Measurements from ENCODE around the gene COPS8. TPM values are rescaled to one million over a fixed set of nuclear protein-coding genes. Genes with fewer than 3 reads are reported as not detected.

The COPS8 gene
- total and polyA plus RNA-seq, 2 experiments from 2014 or later: 120 to 130 TPM

GRCh38 chr2:237083026-237083425 lies 2.7 kb upstream of the COPS8 start (continued):
- TF ChIP-seq, protein P1, sequence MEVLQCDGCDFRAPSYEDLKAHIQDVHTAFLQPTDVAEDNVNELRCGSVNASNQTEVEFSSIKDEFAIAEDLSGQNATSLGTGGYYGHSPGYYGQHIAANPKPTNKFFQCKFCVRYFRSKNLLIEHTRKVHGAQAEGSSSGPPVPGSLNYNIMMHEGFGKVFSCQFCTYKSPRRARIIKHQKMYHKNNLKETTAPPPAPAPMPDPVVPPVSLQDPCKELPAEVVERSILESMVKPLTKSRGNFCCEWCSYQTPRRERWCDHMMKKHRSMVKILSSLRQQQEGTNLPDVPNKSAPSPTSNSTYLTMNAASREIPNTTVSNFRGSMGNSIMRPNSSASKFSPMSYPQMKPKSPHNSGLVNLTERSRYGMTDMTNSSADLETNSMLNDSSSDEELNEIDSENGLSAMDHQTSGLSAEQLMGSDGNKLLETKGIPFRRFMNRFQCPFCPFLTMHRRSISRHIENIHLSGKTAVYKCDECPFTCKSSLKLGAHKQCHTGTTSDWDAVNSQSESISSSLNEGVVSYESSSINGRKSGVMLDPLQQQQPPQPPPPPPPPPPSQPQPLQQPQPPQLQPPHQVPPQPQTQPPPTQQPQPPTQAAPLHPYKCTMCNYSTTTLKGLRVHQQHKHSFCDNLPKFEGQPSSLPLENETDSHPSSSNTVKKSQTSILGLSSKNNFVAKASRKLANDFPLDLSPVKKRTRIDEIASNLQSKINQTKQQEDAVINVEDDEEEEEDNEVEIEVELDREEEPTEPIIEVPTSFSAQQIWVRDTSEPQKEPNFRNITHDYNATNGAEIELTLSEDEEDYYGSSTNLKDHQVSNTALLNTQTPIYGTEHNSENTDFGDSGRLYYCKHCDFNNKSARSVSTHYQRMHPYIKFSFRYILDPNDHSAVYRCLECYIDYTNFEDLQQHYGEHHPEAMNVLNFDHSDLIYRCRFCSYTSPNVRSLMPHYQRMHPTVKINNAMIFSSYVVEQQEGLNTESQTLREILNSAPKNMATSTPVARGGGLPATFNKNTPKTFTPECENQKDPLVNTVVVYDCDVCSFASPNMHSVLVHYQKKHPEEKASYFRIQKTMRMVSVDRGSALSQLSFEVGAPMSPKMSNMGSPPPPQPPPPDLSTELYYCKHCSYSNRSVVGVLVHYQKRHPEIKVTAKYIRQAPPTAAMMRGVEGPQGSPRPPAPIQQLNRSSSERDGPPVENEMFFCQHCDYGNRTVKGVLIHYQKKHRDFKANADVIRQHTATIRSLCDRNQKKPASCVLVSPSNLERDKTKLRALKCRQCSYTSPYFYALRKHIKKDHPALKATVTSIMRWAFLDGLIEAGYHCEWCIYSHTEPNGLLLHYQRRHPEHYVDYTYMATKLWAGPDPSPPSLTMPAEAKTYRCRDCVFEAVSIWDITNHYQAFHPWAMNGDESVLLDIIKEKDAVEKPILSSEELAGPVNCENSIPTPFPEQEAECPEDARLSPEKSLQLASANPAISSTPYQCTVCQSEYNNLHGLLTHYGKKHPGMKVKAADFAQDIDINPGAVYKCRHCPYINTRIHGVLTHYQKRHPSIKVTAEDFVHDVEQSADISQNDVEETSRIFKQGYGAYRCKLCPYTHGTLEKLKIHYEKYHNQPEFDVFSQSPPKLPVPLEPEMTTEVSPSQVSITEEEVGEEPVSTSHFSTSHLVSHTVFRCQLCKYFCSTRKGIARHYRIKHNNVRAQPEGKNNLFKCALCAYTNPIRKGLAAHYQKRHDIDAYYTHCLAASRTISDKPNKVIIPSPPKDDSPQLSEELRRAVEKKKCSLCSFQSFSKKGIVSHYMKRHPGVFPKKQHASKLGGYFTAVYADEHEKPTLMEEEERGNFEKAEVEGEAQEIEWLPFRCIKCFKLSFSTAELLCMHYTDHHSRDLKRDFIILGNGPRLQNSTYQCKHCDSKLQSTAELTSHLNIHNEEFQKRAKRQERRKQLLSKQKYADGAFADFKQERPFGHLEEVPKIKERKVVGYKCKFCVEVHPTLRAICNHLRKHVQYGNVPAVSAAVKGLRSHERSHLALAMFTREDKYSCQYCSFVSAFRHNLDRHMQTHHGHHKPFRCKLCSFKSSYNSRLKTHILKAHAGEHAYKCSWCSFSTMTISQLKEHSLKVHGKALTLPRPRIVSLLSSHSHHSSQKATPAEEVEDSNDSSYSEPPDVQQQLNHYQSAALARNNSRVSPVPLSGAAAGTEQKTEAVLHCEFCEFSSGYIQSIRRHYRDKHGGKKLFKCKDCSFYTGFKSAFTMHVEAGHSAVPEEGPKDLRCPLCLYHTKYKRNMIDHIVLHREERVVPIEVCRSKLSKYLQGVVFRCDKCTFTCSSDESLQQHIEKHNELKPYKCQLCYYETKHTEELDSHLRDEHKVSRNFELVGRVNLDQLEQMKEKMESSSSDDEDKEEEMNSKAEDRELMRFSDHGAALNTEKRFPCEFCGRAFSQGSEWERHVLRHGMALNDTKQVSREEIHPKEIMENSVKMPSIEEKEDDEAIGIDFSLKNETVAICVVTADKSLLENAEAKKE (CRISPR knock-in tag; IDR thresholded peaks at IDR 0.05): no peak
- TF ChIP-seq ZNF331 (CRISPR knock-in tag; IDR thresholded peaks at IDR 0.05; ENCODE audit: low read depth): no peak
- no peak for TF ChIP-seq EZH2 (IDR thresholded peaks at IDR 0.05; ENCODE audit: low read depth, unreplicated experiment)
- no peak for TF ChIP-seq CREB1 (CRISPR knock-in tag; IDR thresholded peaks at IDR 0.05; ENCODE audit: low read depth)
- no peak for TF ChIP-seq NANOG (IDR thresholded peaks at IDR 0.05; ENCODE audit: borderline replicate concordance)

GRCh38 chr2:237084444-237084843 lies 1.2 kb upstream of the COPS8 start:
- Histone ChIP-seq H3K27me3 (ENCODE audit: insufficient read depth) (no peaks in the 10 kb centered on the region), H3K4me3 (peak overlapping the region; percentile 96), H3K36me3 (ENCODE audit: insufficient read depth) (no peaks in the 10 kb centered on the region), H4K20me1 (replicated peaks; ENCODE audit: insufficient read depth) (no peaks in the 10 kb centered on the region), H2AFZ (no peak overlapping the region), H3F3A (replicated peaks; ENCODE audit: low read depth) (no peaks in the 10 kb centered on the region), H3K9me2 (ENCODE audit: insufficient read depth) (no peaks in the 10 kb centered on the region), H3K79me2 (replicated peaks; ENCODE audit: insufficient read depth) (peaks cover 35% of the 10 kb centered on the region), H3K4me1 (ENCODE audit: insufficient read depth) (peaks cover 9% of the 10 kb centered on the region; the same call in 1 of the 2 replicates), H3K27ac (ENCODE audit: low read depth) (no peak overlapping the region), H3K4me2 (peak overlapping the region; percentile 86)
- no peaks in the 10 kb centered on the region for H3K27me3 Mint-ChIP-seq (ENCODE audit: insufficient read depth, low read depth, poor library complexity)
- peak overlapping the region; percentile 96 for H3K4me3 Mint-ChIP-seq
- no peaks in the 10 kb centered on the region; the same call in 2 of the 3 replicates for H3K9me3 Mint-ChIP-seq
- no peak for DNase-seq (ENCODE audit: low spot score)
- no peak overlapping the region for H3K27ac Mint-ChIP-seq
- H3K4me1 Mint-ChIP-seq: peaks cover 7% of the 10 kb centered on the region
- H3K36me3 Mint-ChIP-seq (ENCODE audit: low read depth): peaks cover 6% of the 10 kb centered on the region; the same call in 2 of the 3 replicates
- ATAC-seq: no peak
- TF ChIP-seq, protein P2, sequence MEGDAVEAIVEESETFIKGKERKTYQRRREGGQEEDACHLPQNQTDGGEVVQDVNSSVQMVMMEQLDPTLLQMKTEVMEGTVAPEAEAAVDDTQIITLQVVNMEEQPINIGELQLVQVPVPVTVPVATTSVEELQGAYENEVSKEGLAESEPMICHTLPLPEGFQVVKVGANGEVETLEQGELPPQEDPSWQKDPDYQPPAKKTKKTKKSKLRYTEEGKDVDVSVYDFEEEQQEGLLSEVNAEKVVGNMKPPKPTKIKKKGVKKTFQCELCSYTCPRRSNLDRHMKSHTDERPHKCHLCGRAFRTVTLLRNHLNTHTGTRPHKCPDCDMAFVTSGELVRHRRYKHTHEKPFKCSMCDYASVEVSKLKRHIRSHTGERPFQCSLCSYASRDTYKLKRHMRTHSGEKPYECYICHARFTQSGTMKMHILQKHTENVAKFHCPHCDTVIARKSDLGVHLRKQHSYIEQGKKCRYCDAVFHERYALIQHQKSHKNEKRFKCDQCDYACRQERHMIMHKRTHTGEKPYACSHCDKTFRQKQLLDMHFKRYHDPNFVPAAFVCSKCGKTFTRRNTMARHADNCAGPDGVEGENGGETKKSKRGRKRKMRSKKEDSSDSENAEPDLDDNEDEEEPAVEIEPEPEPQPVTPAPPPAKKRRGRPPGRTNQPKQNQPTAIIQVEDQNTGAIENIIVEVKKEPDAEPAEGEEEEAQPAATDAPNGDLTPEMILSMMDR (conservative IDR thresholded peaks at IDR 0.05; ENCODE audit: low read depth in 2 of 2): no peak
- TF ChIP-seq, protein P3, sequence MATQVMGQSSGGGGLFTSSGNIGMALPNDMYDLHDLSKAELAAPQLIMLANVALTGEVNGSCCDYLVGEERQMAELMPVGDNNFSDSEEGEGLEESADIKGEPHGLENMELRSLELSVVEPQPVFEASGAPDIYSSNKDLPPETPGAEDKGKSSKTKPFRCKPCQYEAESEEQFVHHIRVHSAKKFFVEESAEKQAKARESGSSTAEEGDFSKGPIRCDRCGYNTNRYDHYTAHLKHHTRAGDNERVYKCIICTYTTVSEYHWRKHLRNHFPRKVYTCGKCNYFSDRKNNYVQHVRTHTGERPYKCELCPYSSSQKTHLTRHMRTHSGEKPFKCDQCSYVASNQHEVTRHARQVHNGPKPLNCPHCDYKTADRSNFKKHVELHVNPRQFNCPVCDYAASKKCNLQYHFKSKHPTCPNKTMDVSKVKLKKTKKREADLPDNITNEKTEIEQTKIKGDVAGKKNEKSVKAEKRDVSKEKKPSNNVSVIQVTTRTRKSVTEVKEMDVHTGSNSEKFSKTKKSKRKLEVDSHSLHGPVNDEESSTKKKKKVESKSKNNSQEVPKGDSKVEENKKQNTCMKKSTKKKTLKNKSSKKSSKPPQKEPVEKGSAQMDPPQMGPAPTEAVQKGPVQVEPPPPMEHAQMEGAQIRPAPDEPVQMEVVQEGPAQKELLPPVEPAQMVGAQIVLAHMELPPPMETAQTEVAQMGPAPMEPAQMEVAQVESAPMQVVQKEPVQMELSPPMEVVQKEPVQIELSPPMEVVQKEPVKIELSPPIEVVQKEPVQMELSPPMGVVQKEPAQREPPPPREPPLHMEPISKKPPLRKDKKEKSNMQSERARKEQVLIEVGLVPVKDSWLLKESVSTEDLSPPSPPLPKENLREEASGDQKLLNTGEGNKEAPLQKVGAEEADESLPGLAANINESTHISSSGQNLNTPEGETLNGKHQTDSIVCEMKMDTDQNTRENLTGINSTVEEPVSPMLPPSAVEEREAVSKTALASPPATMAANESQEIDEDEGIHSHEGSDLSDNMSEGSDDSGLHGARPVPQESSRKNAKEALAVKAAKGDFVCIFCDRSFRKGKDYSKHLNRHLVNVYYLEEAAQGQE (IDR thresholded peaks at IDR 0.05; ENCODE audit: unreplicated experiment): no peak
- TF ChIP-seq POLR2AphosphoS5 (IDR thresholded peaks at IDR 0.05; ENCODE audit: low read depth): no peak

Data from GM23338 (cell line).